Fibroblast of mammary gland (primary cell): Measurements from ENCODE around the gene PHB1.

Experiments used
- DNase-seq: peaks from one replicate; pipeline ENCODE4 v3.0.0-alpha.2; 2010; ENCODE audit warnings: low read depth
- H3K4me3 ChIP-seq: 2 replicates; pipeline ENCODE4 v1.5.1; 2011; ENCODE audit warnings: low read depth, mild to moderate bottlenecking, low read length, moderate library complexity; ENCODE audit not compliant: control insufficient read depth
- TF ChIP-seq, protein P1 (sequence below): conservative IDR thresholded peaks from 2 replicates; pipeline ENCODE4 v1.5.1; 2011; ENCODE audit warnings: low read depth, low read length, inconsistent platforms; ENCODE audit not compliant: control insufficient read depth, insufficient read depth

PHB1 gene

DNA sequence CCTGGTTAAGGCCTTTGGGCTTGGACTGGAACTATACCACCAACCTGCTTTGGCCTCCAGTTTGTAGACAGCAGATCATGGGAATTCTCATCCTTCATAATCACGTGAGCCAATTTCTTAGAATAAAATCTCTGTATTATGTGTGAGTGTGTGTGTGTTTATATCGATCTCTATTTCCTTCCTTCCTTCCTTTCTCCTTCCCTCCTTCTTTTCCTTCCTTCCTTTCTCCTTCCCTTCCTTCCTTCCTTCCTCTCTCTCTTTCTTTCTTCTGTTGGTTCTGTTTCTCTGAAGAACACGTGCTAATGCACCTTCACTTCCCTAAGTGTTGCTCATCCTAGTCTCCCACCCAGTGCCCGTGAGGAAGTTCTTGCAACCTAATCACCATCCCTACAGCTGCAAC is 35.5 kb upstream of the PHB1 start:
- DNase-seq: no peak
- no peak overlapping the region for H3K4me3 ChIP-seq
- TF ChIP-seq, protein P1, sequence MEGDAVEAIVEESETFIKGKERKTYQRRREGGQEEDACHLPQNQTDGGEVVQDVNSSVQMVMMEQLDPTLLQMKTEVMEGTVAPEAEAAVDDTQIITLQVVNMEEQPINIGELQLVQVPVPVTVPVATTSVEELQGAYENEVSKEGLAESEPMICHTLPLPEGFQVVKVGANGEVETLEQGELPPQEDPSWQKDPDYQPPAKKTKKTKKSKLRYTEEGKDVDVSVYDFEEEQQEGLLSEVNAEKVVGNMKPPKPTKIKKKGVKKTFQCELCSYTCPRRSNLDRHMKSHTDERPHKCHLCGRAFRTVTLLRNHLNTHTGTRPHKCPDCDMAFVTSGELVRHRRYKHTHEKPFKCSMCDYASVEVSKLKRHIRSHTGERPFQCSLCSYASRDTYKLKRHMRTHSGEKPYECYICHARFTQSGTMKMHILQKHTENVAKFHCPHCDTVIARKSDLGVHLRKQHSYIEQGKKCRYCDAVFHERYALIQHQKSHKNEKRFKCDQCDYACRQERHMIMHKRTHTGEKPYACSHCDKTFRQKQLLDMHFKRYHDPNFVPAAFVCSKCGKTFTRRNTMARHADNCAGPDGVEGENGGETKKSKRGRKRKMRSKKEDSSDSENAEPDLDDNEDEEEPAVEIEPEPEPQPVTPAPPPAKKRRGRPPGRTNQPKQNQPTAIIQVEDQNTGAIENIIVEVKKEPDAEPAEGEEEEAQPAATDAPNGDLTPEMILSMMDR: no peak

DNA sequence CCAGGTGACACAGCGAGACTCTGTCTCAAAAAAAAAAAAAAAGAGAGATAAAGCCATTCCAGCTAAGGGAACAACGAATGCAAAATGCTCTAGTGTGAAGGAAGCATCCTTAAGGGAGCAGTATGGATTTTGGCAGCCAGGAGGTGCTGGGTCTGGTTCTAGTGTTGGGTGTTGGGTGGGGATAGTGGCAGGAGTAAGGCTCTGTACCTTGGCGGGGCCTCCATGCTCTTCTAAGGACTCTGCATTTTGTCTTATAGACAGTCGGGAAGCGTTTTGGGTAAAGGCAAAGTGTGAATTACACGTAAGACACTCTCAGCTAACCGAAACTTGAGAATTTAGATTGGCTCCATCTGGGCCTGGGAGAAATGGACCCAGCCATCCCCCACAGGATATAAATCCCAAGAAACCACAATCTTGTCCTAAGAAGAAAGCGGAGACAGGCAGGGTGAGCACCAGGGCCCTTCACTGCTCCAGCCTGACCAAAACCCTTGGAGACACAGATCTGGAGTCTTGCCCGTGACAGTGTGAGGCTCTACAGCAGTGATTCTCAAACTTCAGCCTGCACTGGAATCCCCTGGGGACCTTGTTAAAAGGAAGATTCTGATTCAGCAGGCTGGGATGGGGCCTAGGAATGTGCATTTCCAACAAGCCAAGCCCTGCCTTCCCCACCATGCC is 33.1 kb upstream of the PHB1 start:
- no peak for DNase-seq
- no peak overlapping the region for H3K4me3 ChIP-seq
- TF ChIP-seq, protein P1: no peak

DNA sequence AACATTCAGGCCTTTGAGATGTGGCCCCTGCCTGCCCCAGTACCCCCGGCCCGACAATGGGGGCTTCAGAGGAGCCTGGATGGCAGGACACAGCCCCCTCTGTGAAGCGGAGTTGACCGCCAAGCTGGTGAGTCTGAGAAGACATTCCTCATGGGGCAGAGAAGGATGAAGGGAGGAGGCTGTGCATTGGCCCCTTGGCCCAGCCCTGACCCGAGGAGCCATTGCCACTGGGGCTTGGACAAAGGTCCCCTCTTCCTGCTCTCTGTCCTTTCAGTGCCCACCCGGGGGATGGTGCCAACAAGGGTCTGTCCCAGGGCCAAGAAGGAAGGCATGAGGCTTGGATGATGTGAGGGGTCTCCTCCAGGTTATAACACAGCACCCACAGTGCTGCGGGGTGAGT is 30.9 kb upstream of the PHB1 start:
- no peak for DNase-seq
- no peak overlapping the region for H3K4me3 ChIP-seq
- TF ChIP-seq, protein P1: no peak

DNA sequence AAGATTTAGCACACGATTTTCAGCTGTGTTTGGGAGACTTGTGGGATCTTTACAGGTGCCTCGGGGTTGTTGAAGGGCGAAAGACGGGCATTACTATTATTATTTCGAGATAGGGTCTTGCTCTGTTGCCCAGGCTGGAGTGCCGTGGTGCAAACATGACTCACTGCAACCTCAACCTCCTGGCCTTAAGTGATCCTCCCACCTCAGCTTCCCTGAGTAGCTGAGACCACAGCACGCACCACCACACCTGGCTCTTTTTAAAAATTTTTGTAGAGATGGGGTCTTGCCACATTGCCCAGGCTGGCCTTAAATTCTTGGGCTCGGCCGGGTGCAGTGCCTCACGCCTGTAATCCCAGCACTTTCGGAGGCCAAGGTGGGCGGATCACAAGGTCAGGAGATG is 29.7 kb upstream of the PHB1 start:
- DNase-seq: no peak
- H3K4me3 ChIP-seq: no peak overlapping the region
- TF ChIP-seq, protein P1: no peak

DNA sequence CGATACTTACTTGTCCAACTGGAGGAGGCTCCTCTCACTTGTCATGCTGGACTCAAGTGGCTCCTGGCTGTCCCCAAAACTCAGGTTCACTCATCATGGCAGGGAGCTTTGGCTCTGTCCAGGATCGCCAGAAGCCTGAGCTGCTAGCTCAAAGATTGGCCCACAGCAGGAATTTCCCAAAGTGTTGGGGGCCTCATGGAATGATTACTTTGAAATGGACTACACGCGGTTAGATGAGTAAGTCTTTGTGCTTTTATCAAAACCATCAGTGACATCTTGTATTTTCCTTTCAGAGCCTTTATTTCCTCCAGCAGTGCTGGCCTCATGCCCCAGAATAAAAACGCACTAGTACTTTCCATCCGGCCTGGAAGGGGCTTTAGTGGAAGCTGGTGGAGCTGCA is 29.2 kb upstream of the PHB1 start:
- H3K4me3 ChIP-seq: no peak overlapping the region
- DNase-seq: peak; percentile 27
- TF ChIP-seq, protein P1: no peak

DNA sequence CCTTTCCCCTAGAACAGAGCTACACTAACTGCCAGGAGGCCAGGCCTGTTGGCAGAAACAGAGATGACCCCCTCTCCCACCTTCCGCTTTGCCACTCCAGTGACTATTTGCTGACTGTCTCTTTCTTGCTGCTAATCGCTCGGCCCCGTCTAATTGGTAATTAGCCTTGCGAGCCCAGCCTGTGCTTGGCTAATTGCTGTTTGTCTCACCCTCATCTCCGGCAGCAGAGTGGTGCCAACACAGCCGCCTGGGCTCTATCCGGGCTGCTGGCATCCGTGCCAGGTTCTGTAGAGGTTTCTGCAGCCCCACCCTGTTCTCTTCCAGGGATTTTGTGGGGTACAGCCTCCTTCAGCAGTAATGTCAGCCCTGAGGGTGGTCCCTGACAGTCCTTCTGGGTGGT is 27.4 kb upstream of the PHB1 start:
- TF ChIP-seq, protein P1: no peak
- no peak overlapping the region for H3K4me3 ChIP-seq
- DNase-seq: no peak

DNA sequence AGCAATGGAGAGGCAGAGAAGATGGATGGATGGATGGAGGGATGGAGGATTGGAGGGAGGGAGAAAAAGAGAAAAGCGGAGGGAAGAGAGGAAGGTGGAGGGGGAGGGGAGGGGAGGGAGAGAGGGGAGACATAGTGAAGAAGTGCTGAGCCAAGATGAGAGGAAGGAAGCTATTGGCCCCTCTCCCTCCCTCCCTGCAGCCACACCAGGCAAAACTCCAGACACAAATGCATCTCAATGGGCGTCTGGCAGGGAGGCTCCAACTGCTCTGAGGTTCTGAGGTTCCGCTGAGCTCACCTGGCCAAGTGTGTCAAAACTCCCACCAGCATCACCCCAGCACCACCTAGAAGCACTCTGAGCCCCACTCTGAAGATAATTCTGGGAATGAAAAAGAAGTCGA is 26.9 kb upstream of the PHB1 start:
- DNase-seq: no peak
- TF ChIP-seq, protein P1: no peak
- H3K4me3 ChIP-seq: no peak overlapping the region
